SJSA1 (cell line): ENCODE measurements around the gene FARS2. TPM values are rescaled to one million over a fixed set of nuclear protein-coding genes. Genes with fewer than 3 reads are reported as not detected.
A peak's percentile ranks its signal among the peaks of the same experiment; 100 is the strongest.

Experiments used
- DNase-seq, 2 experiments: peaks; one replicate each; pipeline ENCODE4 v3.0.0-alpha.2; 2015 to 2020; ENCODE audit warnings: low spot score in 2 of 2, low read depth in 1 of 2
- H3K27ac ChIP-seq: fragments of 250-450 bp; sonication (Bioruptor Pico); 2 replicates; pipeline ENCODE4 v1.5.1; 2020; ENCODE audit warnings: mild to moderate bottlenecking, moderate library complexity
- H3K27me3 ChIP-seq: fragments of 250-450 bp; sonication (Bioruptor Pico); replicated peaks from 2 replicates; pipeline ENCODE4 v1.5.1; 2020; ENCODE audit warnings: mild to moderate bottlenecking, moderate library complexity
- H3K36me3 ChIP-seq: fragments of 250-450 bp; sonication (Bioruptor Pico); 2 replicates; pipeline ENCODE4 v1.5.1; 2020; ENCODE audit warnings: mild to moderate bottlenecking
- H3K4me1 ChIP-seq: fragments of 250-450 bp; sonication (Bioruptor Pico); replicated peaks from 2 replicates; pipeline ENCODE4 v1.6.1; 2021; ENCODE audit warnings: mild to moderate bottlenecking
- H3K4me3 ChIP-seq: fragments of 250-450 bp; sonication (Bioruptor Pico); 2 replicates; pipeline ENCODE4 v1.5.1; 2020; ENCODE audit warnings: mild to moderate bottlenecking
- H3K9me3 ChIP-seq: fragments of 250-450 bp; sonication (Bioruptor Pico); replicated peaks from 2 replicates; pipeline ENCODE4 v1.5.1; 2020; ENCODE audit warnings: mild to moderate bottlenecking
- total RNA-seq: library from RNA; depleted of rRNA; stranded (reverse); fragments of >200 nt; shearing (Covaris generic); gene quantifications from 2 replicates; pipeline ENCODE4 v1.2.3, GENCODE V29; 2014

FARS2 gene
- total RNA-seq, 1 experiment from 2014 or later: 13.3 TPM

- Histone ChIP-seq H3K36me3 (no peaks in the 10 kb centered on the region), H3K27me3 (no peaks in the 10 kb centered on the region), H3K27ac (no peak overlapping the region), H3K9me3 (no peaks in the 10 kb centered on the region), H3K4me1 (no peaks in the 10 kb centered on the region), H3K4me3 (no peak overlapping the region)
- DNase-seq: no peak
Measured at GRCh38 chr6:5395719-5396118, 134.4 kb downstream of the FARS2 start.

- no peaks in the 10 kb centered on the region for H3K27me3 ChIP-seq
- no peak overlapping the region for H3K27ac ChIP-seq
- H3K9me3 ChIP-seq: no peaks in the 10 kb centered on the region
- H3K4me3 ChIP-seq: no peak overlapping the region
- no peaks in the 10 kb centered on the region for H3K36me3 ChIP-seq
- H3K4me1 ChIP-seq: no peaks in the 10 kb centered on the region
- peak in 1 of 2 experiments; percentile 28 for DNase-seq
Measured at GRCh38 chr6:5398530-5398929, 137.2 kb downstream of the FARS2 start.

GRCh38 chr6:5399391-5399790, 138.1 kb downstream of the FARS2 start:
- Histone ChIP-seq H3K4me3 (no peak overlapping the region), H3K9me3 (no peaks in the 10 kb centered on the region), H3K4me1 (no peaks in the 10 kb centered on the region), H3K27ac (no peak overlapping the region), H3K27me3 (no peaks in the 10 kb centered on the region), H3K36me3 (no peaks in the 10 kb centered on the region)
- DNase-seq: no peak

GRCh38 chr6:5401845-5402738, 140.8 kb downstream of the FARS2 start:
- no peak overlapping the region for H3K4me3 ChIP-seq
- no peaks in the 10 kb centered on the region for H3K36me3 ChIP-seq
- DNase-seq: peak in 1 of 2 experiments; percentile 36

GRCh38 chr6:5403076-5403475, 141.8 kb downstream of the FARS2 start:
- H3K27ac ChIP-seq: no peak overlapping the region

More at GRCh38 chr6:5401845-5402738, 140.8 kb downstream of the FARS2 start:
- Histone ChIP-seq H3K27ac (no peak overlapping the region), H3K9me3 (no peaks in the 10 kb centered on the region), H3K27me3 (no peaks in the 10 kb centered on the region), H3K4me1 (no peaks in the 10 kb centered on the region)

GRCh38 chr6:5403609-5404008, 142.3 kb downstream of the FARS2 start:
- Histone ChIP-seq H3K27me3 (no peaks in the 10 kb centered on the region), H3K4me1 (no peaks in the 10 kb centered on the region), H3K9me3 (no peaks in the 10 kb centered on the region), H3K4me3 (no peak overlapping the region), H3K36me3 (no peaks in the 10 kb centered on the region), H3K27ac (no peak overlapping the region)
- no peak for DNase-seq

More at GRCh38 chr6:5403076-5403475, 141.8 kb downstream of the FARS2 start:
- Histone ChIP-seq H3K36me3 (no peaks in the 10 kb centered on the region), H3K4me1 (no peaks in the 10 kb centered on the region), H3K4me3 (no peak overlapping the region), H3K9me3 (no peaks in the 10 kb centered on the region), H3K27me3 (no peaks in the 10 kb centered on the region)
- DNase-seq: no peak

- no peak overlapping the region for H3K4me3 ChIP-seq
- no peaks in the 10 kb centered on the region for H3K9me3 ChIP-seq
Measured at GRCh38 chr6:5405976-5406375, 144.7 kb downstream of the FARS2 start.

GRCh38 chr6:5411414-5411813, 150.1 kb downstream of the FARS2 start:
- H3K27ac ChIP-seq: no peak overlapping the region
- H3K9me3 ChIP-seq: no peaks in the 10 kb centered on the region
- no peaks in the 10 kb centered on the region for H3K27me3 ChIP-seq
- no peak overlapping the region for H3K4me3 ChIP-seq
- no peak for DNase-seq
- no peaks in the 10 kb centered on the region for H3K36me3 ChIP-seq
- no peaks in the 10 kb centered on the region for H3K4me1 ChIP-seq

More at GRCh38 chr6:5405976-5406375, 144.7 kb downstream of the FARS2 start:
- no peak for DNase-seq
- Histone ChIP-seq H3K36me3 (no peaks in the 10 kb centered on the region), H3K27me3 (no peaks in the 10 kb centered on the region), H3K27ac (no peak overlapping the region), H3K4me1 (no peaks in the 10 kb centered on the region)

- no peaks in the 10 kb centered on the region for H3K9me3 ChIP-seq
- H3K36me3 ChIP-seq: no peaks in the 10 kb centered on the region
- no peaks in the 10 kb centered on the region for H3K27me3 ChIP-seq
- no peak overlapping the region for H3K27ac ChIP-seq
- H3K4me1 ChIP-seq: no peaks in the 10 kb centered on the region
- no peak overlapping the region for H3K4me3 ChIP-seq
- DNase-seq: no peak
Measured at GRCh38 chr6:5412017-5412416, 150.7 kb downstream of the FARS2 start.

GRCh38 chr6:5412663-5413062, 151.3 kb downstream of the FARS2 start:
- Histone ChIP-seq H3K27me3 (no peaks in the 10 kb centered on the region), H3K4me1 (no peaks in the 10 kb centered on the region), H3K4me3 (no peak overlapping the region), H3K36me3 (no peaks in the 10 kb centered on the region), H3K27ac (no peak overlapping the region), H3K9me3 (no peaks in the 10 kb centered on the region)
- no peak for DNase-seq

- H3K27ac ChIP-seq: no peak overlapping the region
- H3K36me3 ChIP-seq: no peaks in the 10 kb centered on the region
- no peaks in the 10 kb centered on the region for H3K27me3 ChIP-seq
- no peak overlapping the region for H3K4me3 ChIP-seq
- H3K9me3 ChIP-seq: no peaks in the 10 kb centered on the region
- DNase-seq: no peak
- no peaks in the 10 kb centered on the region for H3K4me1 ChIP-seq
Measured at GRCh38 chr6:5416250-5416649, 154.9 kb downstream of the FARS2 start.

GRCh38 chr6:5422321-5422915, 161.1 kb downstream of the FARS2 start:
- H3K4me1 ChIP-seq: no peaks in the 10 kb centered on the region
- no peak overlapping the region for H3K4me3 ChIP-seq
- H3K27ac ChIP-seq: no peak overlapping the region
- no peaks in the 10 kb centered on the region for H3K36me3 ChIP-seq
- no peaks in the 10 kb centered on the region for H3K27me3 ChIP-seq
- peak in 1 of 2 experiments; percentile 12 for DNase-seq
- H3K9me3 ChIP-seq: no peaks in the 10 kb centered on the region

GRCh38 chr6:5423251-5423650, 161.9 kb downstream of the FARS2 start:
- Histone ChIP-seq H3K27me3 (no peaks in the 10 kb centered on the region), H3K27ac (no peak overlapping the region), H3K36me3 (no peaks in the 10 kb centered on the region), H3K4me1 (no peaks in the 10 kb centered on the region), H3K9me3 (no peaks in the 10 kb centered on the region), H3K4me3 (no peak overlapping the region)
- no peak for DNase-seq

GRCh38 chr6:5424726-5425125, 163.4 kb downstream of the FARS2 start:
- Histone ChIP-seq H3K9me3 (no peaks in the 10 kb centered on the region), H3K4me1 (no peaks in the 10 kb centered on the region), H3K27ac (no peak overlapping the region), H3K27me3 (no peaks in the 10 kb centered on the region), H3K4me3 (no peak overlapping the region), H3K36me3 (no peaks in the 10 kb centered on the region)
- no peak for DNase-seq
